Dendritic cell treated with granulocyte-macrophage colony-stimulating factor and Interleukin-4, amounts not matched to agents 40 ng/mL and 50 ng/mL, for 4 days (primary cell): Measurements from ENCODE around the gene WDR70.
"Not testable (repeated sequence)": the region's sequence is repeated elsewhere in the genome, so short reads cannot be mapped to it uniquely, and the experiment has no call there.

Experiments used
- H3K27ac Mint-ChIP-seq: one replicate; pipeline ENCODE4 v1.8.0; 2022; ENCODE audit warnings: mild to moderate bottlenecking, mixed read lengths
- H3K27me3 Mint-ChIP-seq: one replicate; pipeline ENCODE4 v1.8.0; 2022; ENCODE audit warnings: mild to moderate bottlenecking, mixed read lengths
- H3K36me3 Mint-ChIP-seq: one replicate; pipeline ENCODE4 v1.8.0; 2022; ENCODE audit warnings: low read depth, mixed read lengths
- H3K4me1 Mint-ChIP-seq: one replicate; pipeline ENCODE4 v1.8.0; 2022; ENCODE audit warnings: low read depth, mixed read lengths
- H3K4me3 Mint-ChIP-seq: one replicate; pipeline ENCODE4 v1.8.0; 2022; ENCODE audit warnings: mild to moderate bottlenecking, moderate library complexity, mixed read lengths
- H3K9me3 Mint-ChIP-seq: one replicate; pipeline ENCODE4 v1.8.0; 2022; ENCODE audit warnings: mixed read lengths
- intact Hi-C: fragments of 100-400 bp; cut with micrococcal nuclease; formaldehyde crosslinking; loops from one replicate; pipeline ENCODE4 v1.15.0; 2022

Gene WDR70

DNA sequence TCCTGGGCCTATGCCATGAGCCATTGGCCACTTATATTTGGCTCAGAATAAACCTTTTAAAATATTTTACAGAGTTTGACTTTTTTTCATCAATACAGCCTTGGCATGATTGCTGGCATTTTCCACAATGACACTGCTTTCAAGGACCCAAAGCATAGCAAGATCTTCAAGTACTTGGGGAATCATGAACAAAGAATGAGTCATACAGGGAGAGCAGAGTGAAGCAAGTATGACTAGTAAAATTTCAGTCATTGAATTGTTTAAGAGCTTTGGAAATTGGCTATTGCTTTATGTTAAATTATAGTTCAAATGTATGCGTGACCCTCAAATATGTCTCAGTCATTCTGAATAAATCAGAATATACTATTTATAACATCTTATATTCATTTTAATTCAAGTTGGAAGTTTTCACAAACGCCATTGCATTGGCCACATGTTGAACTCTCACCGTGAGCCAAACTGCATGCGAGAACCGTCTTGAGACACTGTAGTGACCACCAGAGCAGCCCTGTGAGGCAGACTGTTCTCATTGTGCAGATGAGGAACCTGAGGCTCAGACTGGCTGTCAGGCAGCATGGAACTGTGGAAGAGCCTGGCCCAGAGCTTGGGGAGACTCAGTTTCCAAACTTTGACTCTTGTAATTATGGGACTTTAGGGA lies 407.9 kb downstream of the WDR70 start:
- Mint-ChIP-seq H3K27ac (no peak overlapping the region), H3K27me3 (no peaks in the 10 kb centered on the region), H3K4me3 (no peak overlapping the region), H3K36me3 (no peaks in the 10 kb centered on the region), H3K9me3 (peaks cover 14% of the 10 kb centered on the region), H3K4me1 (no peaks in the 10 kb centered on the region)
- intact Hi-C loops, result no loop called here

- intact Hi-C loops, result no loop called here
- Mint-ChIP-seq H3K9me3 (peaks cover 22% of the 10 kb centered on the region), H3K27me3 (no peaks in the 10 kb centered on the region), H3K27ac (no peak overlapping the region), H3K36me3 (no peaks in the 10 kb centered on the region), H3K4me3 (no peak overlapping the region), H3K4me1 (no peaks in the 10 kb centered on the region)
These were observed 408.6 kb downstream of the WDR70 start for GRCh38 chr5:37787742-37788141.

GRCh38 chr5:37789991-37790390 lies 410.9 kb downstream of the WDR70 start:
- Mint-ChIP-seq H3K27me3 (no peaks in the 10 kb centered on the region), H3K27ac (no peak overlapping the region), H3K9me3 (peaks cover 40% of the 10 kb centered on the region), H3K4me1 (no peaks in the 10 kb centered on the region), H3K4me3 (no peak overlapping the region), H3K36me3 (no peaks in the 10 kb centered on the region)
- intact Hi-C loops, result no loop called here

DNA sequence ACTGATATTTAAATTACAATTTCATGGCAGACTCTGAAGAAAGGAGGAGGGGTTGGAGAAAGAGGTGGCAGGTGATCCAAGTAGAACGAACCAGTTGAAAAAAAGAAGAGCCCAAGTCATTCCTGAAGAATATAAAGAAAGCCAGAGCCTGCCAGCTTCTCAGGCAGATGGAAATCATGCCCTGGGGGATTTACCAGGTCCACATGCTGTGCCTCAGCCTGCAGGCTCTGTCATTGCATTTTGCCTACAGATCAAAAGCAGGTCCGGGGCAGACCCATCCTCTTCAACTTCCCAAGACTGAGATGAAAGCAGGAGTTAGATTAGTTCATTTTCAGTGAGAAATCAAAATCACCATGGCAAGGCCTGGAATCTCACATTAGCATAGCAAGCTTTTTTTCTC lies 412.2 kb downstream of the WDR70 start:
- Mint-ChIP-seq H3K4me3 (no peak overlapping the region), H3K4me1 (no peaks in the 10 kb centered on the region), H3K27me3 (no peaks in the 10 kb centered on the region), H3K9me3 (peaks cover 48% of the 10 kb centered on the region), H3K27ac (no peak overlapping the region), H3K36me3 (no peaks in the 10 kb centered on the region)
- intact Hi-C loops, result no loop called here

GRCh38 chr5:37792975-37793631 lies 414.0 kb downstream of the WDR70 start:
- intact Hi-C loops, result no loop called here
- H3K36me3 Mint-ChIP-seq, result no peaks in the 10 kb centered on the region
- H3K4me3 Mint-ChIP-seq, result no peak overlapping the region
- no peaks in the 10 kb centered on the region for H3K27me3 Mint-ChIP-seq
- H3K27ac Mint-ChIP-seq, result no peak overlapping the region
- H3K4me1 Mint-ChIP-seq, result no peaks in the 10 kb centered on the region
- peaks cover 54% of the 10 kb centered on the region for H3K9me3 Mint-ChIP-seq

DNA sequence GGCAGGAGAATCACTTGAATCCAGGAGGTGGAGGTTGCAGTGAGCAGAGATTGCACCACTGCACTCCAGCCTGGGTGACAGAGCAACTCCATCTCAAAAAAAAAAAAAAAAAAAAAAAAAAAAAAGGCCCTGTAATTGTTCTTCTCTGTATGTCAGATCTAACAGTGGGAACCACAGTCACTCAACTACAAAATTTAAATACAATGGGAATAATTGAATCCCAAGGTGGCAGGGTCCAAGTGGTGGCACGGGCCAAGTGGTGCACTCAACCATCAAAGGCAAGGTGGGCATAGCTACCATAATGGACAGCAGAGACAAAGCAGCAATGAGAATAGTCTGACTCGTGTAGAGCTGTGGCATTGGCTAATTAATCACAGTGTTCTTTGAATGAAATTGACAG lies 416.2 kb downstream of the WDR70 start:
- peaks cover 54% of the 10 kb centered on the region for H3K9me3 Mint-ChIP-seq
- H3K36me3 Mint-ChIP-seq, H3K4me1 Mint-ChIP-seq, H3K27ac Mint-ChIP-seq, H3K4me3 Mint-ChIP-seq, intact Hi-C loops, H3K27me3 Mint-ChIP-seq: not testable (repeated sequence)

DNA sequence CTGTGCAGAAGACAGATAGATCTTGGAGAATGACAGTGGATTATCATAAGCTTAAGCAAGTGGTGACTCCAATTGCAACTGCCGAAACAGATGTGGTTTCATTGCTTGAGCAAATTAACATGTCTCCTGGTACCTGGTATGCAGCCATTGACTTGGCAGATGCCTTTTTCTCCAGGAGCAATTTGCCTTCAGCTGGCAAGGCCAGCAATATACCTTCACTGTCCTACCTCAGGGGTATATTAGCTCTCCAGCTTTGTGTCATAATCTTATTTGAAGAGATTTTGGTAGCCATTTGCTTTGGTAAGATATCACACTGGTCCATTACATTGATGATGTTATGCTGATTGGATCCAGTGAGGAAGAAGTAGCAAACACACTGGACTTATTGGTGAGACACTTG lies 417.3 kb downstream of the WDR70 start:
- H3K27me3 Mint-ChIP-seq, H3K4me1 Mint-ChIP-seq, H3K36me3 Mint-ChIP-seq, H3K4me3 Mint-ChIP-seq, H3K27ac Mint-ChIP-seq, intact Hi-C loops: not testable (repeated sequence)
- H3K9me3 Mint-ChIP-seq, result peaks cover 50% of the 10 kb centered on the region

DNA sequence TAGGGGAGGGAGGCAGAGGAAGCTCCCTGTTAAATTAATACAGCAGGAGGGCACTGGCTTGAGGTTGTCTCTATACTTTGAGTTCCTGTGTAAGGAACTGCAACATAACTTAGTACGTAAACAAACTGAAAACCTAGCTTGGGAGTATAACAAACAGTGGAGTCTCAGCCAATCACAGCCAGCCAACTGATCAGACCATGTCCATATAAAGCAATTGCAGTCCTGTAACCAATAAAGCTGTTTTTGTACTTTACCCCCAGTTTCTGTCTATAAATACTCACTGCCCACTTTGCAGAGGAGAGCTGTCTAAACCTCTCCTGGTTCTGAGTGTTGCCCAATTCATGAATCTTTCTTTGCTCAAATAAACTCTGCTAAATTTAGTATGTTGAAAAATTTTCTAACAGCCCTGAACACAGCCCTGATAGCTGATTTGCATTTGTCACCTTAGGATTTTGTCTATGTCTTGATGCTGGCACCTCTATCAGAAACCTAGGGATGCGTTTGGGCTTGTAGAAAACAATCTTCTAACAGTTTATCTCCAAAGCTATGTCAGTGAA lies 420.8 kb downstream of the WDR70 start:
- Mint-ChIP-seq H3K4me3 (no peak overlapping the region), H3K27ac (no peak overlapping the region), H3K27me3 (no peaks in the 10 kb centered on the region), H3K9me3 (peaks cover 15% of the 10 kb centered on the region), H3K36me3 (no peaks in the 10 kb centered on the region), H3K4me1 (no peaks in the 10 kb centered on the region)
- intact Hi-C loops, result no loop called here

DNA sequence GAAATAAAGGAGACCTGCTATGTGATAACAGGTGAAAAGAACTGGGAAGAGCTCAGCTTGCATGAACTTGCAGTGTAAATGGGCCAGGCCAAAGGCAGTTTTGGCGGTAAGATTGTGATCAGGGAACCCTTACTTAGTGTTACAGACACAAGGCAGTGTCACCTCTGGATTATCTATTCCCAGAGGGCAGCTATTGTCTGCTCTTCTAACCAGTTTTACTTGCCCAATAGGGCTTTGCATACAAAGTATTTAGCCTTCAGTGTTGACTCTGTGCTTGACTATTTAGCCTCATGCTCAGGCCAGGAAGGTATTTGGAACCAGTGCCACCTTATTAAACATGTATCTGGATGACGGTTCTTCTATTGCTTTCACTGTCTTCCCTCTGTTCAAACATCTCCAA lies 422.4 kb downstream of the WDR70 start:
- H3K9me3 Mint-ChIP-seq, result peaks cover 6% of the 10 kb centered on the region
- H3K4me3 Mint-ChIP-seq, result no peak overlapping the region
- no peaks in the 10 kb centered on the region for H3K4me1 Mint-ChIP-seq
- no peak overlapping the region for H3K27ac Mint-ChIP-seq
- H3K27me3 Mint-ChIP-seq, result no peaks in the 10 kb centered on the region
- no peaks in the 10 kb centered on the region for H3K36me3 Mint-ChIP-seq
- intact Hi-C loops, result no loop called here
